NCI-H1930 (cell line): ENCODE data around the gene SPRED2.

Experiments
- DNase-seq, 2 experiments: peaks; one replicate each; lab custom pipeline; 2025; lab: John Stamatoyannopoulos, UW

Gene SPRED2

DNA sequence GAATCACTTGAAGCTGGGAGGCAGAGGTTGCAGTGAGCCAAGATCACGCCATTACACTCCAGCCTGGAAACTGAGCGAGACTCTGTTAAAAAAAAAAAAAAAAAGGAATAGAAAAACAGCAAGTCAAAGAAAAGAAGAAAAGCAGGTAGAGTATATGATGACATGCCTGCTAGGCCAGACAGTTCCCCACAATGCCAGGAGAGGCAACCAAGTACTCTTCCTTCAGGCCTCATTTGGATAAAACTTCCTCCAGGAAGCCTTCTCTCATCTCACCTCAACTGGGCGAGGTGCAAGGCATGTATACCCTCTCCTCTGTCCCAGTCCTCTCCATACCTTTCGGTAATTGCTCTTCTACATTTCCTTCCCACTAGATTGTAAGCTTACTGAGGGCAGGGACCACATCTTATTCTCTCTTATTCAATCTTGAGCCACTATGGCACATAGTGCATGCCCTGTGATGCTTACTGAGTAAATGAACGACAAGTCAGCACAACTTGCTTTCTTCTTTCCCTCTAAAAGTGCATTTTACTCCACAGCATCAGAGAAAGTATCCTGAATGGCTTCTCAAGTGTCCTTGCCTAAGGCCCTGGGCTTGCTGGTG, 10.1 kb upstream of the SPRED2 start:
- DNase-seq = no peak

DNA sequence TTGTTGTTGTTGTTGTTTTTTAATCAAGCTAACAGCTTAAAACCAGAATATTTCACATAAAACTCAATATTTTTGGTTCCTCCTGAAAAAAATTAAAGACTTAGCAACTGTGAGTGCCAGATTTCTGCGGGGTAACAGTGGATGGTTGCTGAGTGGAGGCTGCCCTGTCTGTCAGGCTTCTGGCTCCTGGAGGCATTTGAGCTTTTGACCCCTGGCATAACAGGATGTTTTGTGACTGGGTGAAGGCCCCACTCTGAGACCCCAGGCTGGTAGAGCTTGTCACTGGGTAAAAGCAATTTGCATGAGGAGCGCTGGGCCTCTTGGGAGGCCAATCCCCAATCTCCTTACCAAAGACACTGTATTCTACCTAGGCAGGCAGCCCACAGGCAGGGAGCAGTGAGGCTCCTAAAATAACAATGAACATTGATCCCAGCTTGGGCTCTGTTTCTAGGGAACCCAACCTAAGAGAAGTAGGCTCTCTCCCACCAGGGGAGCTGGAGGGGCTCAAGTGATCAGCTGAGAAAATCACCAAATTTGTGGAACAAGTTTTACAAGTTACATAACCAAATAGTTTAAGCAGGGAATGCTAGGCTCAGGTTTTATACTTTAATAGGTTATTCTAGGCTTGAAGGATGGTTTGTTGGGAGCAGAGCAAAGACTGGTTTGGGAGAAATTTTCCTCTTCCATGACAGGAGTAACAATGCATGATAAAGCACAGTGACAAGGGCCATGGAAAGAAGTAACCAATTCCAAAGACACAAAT, 5.9 kb upstream of the SPRED2 start:
- no peak for DNase-seq

DNA sequence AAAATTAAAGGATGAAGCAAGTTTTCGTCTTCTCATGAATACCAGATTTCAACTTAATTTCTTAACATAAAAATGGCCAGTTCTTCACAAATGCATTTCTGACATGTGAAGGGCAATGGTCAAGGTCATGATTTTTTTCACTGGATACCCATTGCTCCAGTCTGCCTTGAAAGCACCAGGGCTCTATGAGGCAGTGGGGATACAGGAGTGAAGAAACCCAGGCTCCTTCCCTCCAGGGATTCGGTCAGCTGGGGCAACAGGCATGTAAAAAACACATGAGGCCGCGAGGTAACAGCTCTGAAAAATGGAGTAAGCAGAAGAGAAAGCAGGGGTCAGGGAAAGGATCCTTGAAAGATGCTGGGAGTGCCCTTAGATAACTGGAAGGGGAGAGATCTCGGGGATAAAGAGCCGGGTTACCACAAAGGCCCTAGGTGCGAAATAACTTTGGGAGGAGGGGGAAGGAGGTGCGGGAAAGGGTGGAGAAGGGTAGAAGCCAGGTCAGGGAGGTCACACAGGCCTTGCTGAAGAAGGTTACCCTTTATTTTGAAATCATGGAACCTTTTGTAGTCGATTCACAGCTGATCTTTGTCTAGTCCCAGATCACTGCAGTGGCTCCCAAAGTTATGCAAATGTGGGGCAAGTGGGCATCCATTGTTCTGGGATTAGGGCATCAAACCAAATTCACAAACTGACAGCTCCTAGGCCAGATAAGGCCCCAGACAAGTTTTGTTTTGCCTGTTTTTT, 5.2 kb upstream of the SPRED2 start:
- DNase-seq = no peak

DNA sequence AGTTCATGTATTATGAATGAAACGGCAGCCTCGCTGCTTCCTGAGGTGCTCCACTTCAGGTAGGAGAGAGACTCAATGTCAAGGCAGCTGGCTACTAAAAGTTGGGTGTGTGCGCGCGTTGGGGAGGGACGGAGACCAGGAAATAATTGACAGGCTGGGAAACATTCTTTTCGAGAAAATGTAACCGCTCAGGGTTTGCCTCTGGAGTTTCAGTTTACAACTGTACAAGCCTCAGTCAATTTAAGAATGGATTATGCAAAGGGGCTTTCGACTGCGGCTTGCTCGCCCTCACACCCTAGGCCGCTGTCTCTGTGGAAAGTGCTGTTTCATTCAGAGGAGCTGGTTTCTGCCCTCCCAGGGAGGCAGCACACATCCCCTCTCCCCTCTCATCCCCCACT, 4.4 kb upstream of the SPRED2 start:
- DNase-seq = no peak

DNA sequence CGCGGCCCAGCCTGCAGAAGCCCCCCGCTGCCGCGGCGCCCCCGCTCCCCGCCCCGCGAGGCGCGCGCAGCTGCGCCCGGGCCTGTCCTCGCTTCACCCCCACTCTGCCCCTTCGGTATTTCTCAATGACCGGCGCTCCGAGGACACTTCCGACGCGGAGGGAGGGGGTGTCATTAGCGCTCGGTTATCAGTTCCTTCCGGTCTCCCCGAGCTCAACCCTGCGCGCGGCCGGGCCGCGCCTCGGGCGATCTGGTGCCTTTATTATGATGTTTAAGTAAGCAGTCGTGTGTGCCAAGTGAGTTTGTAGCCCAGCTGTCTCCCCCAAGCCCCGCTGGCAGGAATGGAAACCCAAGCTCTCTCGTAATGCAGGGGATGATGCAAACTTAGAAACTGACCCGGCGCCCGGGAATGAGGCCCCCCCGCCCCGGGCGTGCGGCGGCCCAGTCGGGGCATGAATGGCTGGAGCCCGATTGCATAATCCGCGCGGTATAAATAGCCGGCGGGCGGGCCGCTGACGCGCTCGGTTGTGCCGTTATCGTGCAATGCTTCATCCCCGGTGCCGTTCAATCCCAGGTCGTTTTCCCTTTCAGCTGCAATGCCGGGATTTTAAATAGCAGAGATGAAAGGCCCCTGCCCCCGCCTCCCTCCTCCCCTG, 3.9 kb upstream of the SPRED2 start:
- DNase-seq = peak; percentile 61 to 81

DNA sequence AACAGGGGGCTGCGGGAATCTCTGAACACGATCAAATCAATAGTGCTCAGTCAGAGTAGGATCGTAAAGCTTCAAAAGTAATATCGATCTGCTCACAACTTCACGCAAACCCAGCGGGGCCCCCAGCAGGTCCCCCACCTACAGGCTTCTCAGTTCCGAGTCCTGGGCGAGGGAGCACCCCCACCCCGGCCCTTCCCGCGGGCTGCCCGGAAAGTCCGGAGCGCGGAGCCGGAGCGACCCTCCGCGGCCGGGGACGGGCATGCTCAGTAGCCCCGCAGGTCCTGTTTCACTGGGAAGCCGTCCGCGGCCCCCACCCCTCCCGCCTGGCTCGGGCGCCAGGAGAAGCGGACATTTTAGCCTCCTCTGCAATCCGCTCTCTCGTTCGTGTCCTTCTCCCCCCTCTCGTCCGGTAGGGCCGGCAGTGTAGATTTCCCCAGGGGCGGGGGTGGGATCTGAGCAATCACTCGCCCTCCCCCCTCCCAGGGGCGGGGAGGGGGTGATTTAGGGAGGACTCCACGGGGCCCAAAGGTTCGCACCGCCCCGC, 3.3 kb upstream of the SPRED2 start:
- DNase-seq = peak; percentile 70 to 85

DNA sequence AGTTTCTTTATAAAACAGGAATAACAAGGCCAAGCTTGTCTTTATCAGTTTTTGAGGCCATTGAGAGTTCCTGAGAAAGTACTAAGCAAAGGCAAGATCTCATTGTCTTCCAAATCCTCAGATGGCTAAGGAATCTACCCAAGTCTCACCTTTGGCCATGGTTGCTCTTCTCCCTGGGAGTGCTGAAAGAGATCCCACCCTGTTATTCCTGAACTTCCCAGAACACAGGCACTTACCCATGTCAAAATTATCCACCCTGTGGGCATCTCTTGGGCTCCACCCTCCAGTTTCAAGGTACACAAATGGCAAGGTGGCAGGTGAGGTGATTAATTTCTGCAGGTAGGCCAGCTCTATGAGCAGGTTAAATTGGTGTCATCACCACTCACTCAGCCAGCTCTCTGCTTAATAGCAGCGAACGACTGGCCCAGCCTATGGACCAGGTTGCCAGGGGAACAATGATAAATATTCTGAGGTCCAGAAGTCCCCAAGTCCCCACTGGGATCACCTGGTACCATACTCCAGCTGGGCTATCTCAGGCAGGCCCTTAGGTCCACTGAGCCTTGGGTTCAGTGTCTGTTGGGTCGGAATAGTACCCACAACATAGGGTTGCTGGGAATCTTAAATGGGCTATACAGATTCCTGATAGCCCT, 2.3 kb upstream of the SPRED2 start:
- no peak for DNase-seq

DNA sequence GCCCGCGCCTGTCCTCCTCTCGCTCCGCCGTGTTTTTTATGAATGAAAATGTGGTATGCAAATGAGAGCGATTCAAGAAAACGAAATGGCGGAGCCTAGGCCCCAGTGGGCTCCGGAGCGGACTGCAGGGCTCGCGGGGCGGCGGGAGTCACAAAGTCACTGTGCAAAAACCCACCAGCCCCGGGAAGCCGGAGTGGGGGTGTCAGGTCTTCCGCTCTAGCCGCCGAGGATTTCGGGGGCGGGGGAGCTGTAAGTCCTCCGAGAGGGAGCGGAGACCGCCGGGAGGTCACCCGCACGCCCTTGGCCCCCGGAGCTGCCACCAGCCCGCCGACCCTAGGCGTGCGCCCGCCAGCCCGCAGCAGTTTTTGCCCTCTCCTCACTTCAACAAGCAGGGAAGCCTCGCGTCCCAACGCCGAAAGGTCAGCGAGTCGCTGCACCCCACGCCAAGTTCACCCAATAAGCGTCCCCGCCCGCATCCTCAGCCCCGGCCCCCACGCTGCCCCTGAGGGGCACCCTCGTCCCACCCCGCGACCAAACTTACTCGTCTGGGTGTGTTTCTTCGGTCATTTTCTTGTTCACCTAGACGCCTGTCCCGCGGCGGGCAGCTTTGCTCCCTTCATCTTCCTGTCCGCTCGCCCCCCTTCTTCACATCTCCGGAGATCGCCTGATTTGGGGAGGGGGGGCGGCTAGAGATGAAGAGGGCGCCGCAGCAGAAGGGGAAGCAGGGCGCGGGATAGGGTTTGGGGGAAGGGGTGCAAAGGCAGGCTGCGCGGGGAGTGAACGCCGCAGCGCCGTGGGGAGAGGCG, 775 bp downstream of the SPRED2 start:
- peak in 1 of 2 experiments; percentile 19 for DNase-seq

DNA sequence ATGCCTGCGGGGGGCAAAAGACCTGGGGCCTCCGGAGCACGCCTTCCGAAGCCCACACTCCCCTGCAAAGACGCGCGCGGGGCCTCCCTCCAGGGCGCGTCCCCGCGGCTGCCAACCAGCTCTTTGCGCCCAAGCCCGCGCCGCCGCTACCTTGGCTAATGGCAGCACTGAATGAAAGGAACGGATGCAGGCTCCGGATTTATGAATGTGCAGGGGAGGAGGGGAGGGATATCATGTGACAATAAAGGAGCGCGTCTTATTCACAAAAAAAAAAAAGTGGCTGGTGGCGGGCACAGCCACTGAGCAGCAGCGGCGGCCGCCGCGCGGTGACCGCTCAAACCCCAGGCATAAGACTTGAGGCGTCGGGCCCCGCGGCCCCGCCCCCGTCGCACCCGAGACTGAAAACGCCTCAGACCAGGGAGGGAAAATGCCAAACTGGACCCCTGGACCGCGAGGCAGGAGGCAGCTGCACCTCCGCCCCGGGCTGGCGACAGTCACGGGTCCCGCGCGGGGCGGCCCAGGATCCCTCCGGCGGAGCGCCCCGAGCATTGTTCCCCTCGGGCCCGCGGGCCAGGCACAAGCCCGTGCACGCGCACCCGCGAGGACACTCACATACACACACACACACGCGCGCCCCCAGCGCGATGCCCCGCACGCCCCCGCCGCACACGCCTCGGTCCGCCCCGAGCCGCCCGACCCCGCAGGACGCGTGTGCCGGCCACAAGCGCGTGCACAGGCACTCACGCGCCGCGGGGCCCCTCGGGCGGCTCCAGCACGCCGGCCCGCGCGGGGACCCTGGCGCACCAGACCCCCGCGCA, 1.6 kb downstream of the SPRED2 start:
- peak in 1 of 2 experiments; percentile 50 for DNase-seq

DNA sequence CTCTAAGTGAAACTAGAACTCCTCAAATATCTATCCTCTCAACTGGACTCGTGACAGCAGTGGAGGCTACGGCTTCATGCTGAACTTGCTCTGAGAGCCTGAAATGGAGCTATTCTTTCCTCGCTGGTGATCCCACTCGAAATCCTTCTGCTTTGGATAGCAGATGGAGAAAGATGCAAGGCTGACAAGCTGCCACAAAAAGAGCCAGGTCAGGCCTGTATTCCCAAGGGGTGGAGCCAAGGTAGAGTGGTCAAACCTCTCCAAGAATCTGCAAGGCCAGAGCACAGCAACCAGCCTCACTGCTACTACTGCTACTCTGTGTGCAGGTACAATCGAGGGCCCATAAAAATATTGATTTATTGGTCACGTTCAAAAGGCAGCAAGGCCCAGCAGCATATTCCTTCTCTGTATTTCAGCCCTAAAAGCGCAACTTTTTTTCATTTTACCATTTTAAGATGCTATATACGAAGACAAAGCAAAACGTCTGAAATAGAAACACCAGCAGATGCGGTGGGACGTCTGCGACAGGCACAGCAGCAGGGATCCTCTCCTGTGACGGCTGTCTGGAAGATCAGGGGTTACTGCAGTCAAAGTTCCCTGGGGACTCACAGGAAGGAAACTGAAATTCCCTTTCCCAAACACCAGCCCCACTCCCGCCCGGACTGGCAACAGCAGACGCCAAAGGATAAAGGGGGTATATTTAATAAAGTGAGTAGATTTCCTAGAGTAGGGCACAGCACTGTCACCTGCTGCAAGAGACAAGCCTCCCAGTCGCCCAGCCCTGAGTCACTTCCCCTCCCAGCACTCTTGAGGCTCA, 2.4 kb downstream of the SPRED2 start:
- DNase-seq = no peak

DNA sequence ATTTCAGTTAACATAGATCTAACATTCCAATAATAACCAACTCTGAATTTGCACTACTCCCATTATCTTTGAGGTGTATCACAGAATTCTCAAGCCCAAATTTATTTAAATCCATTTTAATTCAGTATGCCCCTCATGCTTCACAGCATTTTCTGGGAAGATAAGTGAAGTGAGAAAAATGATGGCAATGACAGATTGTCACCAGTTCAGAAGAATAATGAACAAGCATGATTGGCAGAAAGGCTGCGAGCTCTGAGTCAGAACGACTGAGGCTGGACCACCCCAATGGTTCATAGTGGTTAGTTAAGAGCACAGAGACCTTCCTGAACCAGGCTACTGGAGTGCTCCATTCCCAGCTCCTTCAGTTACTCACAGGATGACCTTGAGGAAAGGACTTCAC, 4.9 kb downstream of the SPRED2 start:
- no peak for DNase-seq

DNA sequence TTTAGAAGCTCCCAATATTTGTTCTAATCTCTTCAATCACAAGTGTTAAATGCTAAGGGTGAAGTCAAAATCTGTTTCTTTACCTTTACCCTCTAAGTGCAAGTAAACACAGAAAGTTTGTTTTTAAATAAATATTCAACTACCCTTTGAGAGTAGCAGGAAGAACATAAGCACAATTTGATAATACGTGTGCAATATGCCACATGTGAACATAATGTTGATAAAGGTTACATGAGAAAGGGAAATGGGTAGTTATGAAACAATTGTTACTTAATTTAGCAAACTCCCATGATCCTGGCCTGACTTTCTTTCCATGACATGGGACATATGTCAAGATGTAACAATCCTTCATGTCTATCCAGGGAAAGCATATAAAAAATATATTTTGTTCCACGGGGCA, 7.1 kb downstream of the SPRED2 start:
- no peak for DNase-seq

DNA sequence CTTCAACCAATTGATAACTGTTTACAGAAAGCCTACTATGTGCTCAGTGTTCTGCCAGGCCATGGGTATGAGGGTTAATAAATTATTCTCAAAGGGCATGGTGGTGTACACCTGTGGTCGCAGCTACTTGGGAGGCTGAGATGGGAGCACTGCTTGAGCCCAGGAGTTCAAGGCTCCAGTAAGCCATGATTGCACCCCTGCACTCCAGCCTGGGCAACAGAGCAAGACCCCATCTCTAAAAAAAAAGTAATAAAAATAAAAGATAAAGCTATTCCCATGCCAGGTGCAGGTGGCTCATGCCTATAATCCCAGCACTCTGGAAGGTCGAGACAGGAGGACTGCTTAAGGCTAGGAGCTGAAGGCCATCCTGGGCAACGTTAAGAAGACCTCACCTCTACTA, 8.0 kb downstream of the SPRED2 start:
- DNase-seq = no peak

DNA sequence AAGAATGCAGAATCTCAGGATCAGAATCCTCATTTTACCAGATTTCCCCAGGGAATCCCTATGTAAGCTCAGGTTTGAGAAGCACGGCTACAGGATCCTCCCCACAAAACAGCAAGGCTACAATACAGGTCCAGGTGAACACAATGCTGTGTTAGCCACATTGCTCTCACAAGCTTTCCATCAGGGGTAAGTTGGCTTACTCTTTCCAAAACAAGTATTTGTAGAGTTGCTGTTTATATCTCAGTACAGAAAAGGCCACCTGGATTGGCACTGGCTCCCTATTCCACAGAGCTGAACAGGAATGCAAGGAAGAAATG, 11.0 kb downstream of the SPRED2 start:
- no peak for DNase-seq

DNA sequence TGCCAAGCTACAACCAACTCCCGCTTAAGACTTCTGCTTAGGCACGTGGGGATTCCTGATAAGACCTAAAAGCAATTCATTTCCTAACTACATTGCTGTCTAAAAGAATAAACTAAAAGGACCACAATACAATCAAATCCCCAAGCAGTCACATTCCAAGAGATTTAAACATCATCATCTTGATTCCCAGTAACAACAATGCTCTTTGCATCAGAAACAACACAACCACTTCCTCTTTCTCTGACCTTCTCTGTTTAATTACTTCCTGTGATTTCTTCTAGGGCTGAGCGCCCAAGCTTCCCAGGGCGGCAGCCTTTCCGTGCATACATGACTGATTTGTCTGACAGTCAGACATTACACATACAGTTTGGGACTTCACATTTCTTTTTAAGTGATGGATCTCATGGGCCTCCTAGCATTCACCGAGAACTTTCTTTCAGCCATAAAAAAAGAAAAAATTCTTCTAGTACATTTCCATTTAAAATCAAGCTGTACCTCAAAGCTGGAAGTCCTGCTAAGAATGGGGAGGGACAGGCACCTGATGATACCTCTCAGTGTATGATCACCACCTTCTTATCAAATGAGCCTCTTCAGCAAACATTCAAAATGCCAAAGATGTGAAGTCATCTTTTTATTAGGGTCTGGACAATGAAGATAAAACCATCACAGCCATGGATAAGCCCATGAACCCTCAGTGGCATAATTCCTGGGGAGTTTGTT, 11.5 kb downstream of the SPRED2 start:
- no peak for DNase-seq

DNA sequence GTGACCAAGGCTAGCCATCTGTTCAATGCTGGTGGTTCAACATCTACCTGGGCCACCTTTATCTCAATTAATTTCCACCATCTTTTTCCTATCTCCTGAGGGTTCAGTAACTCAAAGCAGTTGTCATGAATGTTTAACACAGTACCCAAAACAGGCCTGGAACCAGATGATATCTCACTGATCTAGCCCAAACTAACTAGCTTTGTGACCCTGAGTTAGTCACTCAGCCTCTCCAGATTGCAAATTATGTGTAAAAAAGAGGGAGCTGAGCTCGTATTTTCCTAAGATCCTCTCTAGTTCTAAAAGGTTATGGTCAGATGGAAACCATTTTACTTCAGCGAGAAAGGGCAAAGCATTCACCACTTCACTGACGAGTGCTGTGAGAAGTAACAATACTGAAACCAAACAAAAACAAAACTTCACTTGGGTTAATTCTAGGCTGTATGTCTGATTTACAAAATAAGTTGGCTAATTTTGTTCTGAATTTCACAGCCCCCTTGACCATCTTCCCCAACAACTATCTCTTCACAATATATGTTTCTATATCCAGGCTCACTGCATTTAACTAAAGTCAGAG, 14.8 kb downstream of the SPRED2 start:
- DNase-seq = no peak

DNA sequence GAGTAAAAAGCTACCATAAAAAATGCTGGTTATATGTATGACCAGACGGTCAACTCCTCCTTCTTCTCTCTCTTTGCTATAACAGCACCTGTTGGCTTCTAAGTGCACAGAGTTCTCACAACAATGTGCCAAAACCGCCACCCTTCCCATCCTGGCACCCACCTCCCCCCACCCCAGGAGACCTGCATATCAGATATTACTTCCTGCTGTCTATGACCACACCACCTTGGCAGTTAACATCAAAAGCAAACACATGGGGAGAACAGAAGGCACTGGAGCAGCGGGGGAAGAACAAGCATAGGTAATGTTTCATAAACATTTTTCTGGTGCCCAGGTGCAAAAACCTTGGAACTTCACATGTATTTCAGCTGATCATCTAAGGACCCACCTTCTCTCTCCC, 15.5 kb downstream of the SPRED2 start:
- no peak for DNase-seq

DNA sequence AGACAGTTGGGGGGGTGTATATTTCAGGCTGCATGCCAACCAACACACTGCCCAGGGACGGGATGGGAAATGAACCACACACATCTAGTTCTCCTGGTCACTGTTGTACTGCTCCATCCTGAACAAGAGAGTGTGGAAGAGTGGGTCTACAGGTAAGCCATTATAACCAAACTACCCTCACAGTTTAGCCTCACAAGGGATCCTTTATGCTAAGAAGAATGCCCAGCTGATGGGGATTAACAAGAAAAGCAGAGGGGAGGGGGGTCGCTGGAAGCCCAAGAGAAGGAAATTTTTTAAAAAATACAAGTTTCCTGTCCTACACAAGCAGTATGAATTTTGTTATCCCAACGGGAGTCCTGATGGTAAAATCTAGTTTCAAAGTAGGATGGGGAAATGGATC, 16.1 kb downstream of the SPRED2 start:
- DNase-seq = no peak
